Heart left ventricle (tissue), 16 donors: Measurements from ENCODE around the gene STOML1. TPM values are rescaled to one million over a fixed set of nuclear protein-coding genes. Genes with fewer than 3 reads are reported as not detected.

Experiments
- ATAC-seq, 4 donors: fragments of 200-7000 bp; cut with Tn5 transposase; one replicate each; pipeline ENCODE4 v1.9.1; 2020 to 2022; ENCODE audit warnings: moderate library complexity in 4 of 4, mild to moderate bottlenecking in 3 of 4, moderate number of reproducible peaks in 1 of 4
- DNase-seq, 5 donors: peaks; one replicate each; pipeline ENCODE4 v3.0.0-alpha.2; 2020
- H3K27ac ChIP-seq, 12 donors: fragments of 200-600 bp; sonication (generic) in 4 of 12; one replicate each; pipeline versions ENCODE4 v1.5.0 to v1.8.0; 2016 to 2022; ENCODE audit warnings: mild to moderate bottlenecking in 2 of 12
- H3K27me3 ChIP-seq, 9 donors: fragments of 200-600 bp; sonication (generic) in 2 of 9; one replicate each; pipeline versions ENCODE4 v1.5.1 to v1.8.0; 2016 to 2022; ENCODE audit warnings: mild to moderate bottlenecking in 3 of 9
- H3K36me3 ChIP-seq, 9 donors: fragments of 200-600 bp; sonication (generic) in 2 of 9; one replicate each; pipeline versions ENCODE4 v1.5.0 to v1.8.0; 2018 to 2022; ENCODE audit warnings: mild to moderate bottlenecking in 2 of 9
- H3K4me1 ChIP-seq, 12 donors: fragments of 200-600 bp; sonication (generic) in 4 of 12; one replicate each; pipeline versions ENCODE4 v1.5.0 to v1.8.0; 2016 to 2022; ENCODE audit warnings: mild to moderate bottlenecking in 3 of 12
- H3K4me3 ChIP-seq, 12 donors: fragments of 200-600 bp; sonication (generic) in 4 of 12; one replicate each; pipeline versions ENCODE4 v1.5.0 to v1.8.0; 2017 to 2022; ENCODE audit warnings: mild to moderate bottlenecking in 9 of 12, moderate library complexity in 4 of 12
- H3K9me3 ChIP-seq, 12 donors: fragments of 200-600 bp; sonication (generic) in 4 of 12; one replicate each; pipeline versions ENCODE4 v1.5.0 to v1.8.0; 2016 to 2022; ENCODE audit warnings: mild to moderate bottlenecking in 1 of 12
- CTCF ChIP-seq, 12 donors: fragments of 200-600 bp; sonication (generic) in 4 of 12; IDR thresholded peaks; one replicate each; pipeline versions ENCODE4 v1.5.0 to v1.8.0; 2018 to 2022; ENCODE audit warnings: antibody characterized with exemption in 12 of 12, mild to moderate bottlenecking in 5 of 12
- POLR2A ChIP-seq, 2 donors: fragments of 450-650 bp; IDR thresholded peaks; one replicate each; pipeline ENCODE4 v1.6.1; 2017; ENCODE audit warnings: antibody characterized with exemption in 2 of 2, mild to moderate bottlenecking in 2 of 2, moderate library complexity in 2 of 2
- WGBS, 4 donors: extraction: QIAGEN DNeasy Blood & Tissue Kit in 2 of 4; methylation state at CpG; one replicate each; pipeline versions ENCODE4 v1.1.5 to v1.1.7; 2013 to 2018; 5-methylcytosine and 5-hydroxymethylcytosine counted together
- intact Hi-C, 10 donors: fragments of 100-400 bp; cut with DNase I; formaldehyde crosslinking; loops; one replicate each; pipeline versions ENCODE4 v1.11.1 to v1.14.2; 2022
- polyA plus RNA-seq, 2 donors: library from polyadenylated mRNA; stranded (reverse); fragments of 200-250 nt; gene quantifications; one replicate each; pipeline ENCODE4 v1.2.3, GENCODE V29; 2013
- total RNA-seq, 9 donors: library from RNA; depleted of rRNA in 2 of 9; stranded (reverse); fragments of >200 nt in 2 of 9; fragmentation: NEBNext Ultra II Directional in 3 of 9; extraction: Animal tissue kit (Norgen Biotek cat#: 25700) in 3 of 9; gene quantifications; one replicate each; pipeline versions ENCODE4 v1.1.0 to v1.2.4, GENCODE V29; 2016 to 2023
- donor health status: ischemic (EF 13 %, LVEDD 7.1; RV severe dilation, severe dysfunction).
- donor health status: healthy with polysubstance abuse.
- donor health status: DM: no; HTN: yes; CAD: no.
- donor health status: DM: no; HTN: no; CAD: no.
- donor health status: ischemic (EF 25% LVEDD 6.9; RV normal size, moderate dysfunction).
- donor health status: ischemic (EF 25% LVEDD 5.7; RV mildly dilated, moderate dysfunction).
- donor health status: healthy.
- donor health status: DM: yes; HTN: yes; CAD: no.
- donor health status: ischemic (EF 35%, LVEDD 5.7; RV mildly dilated, moderate dysfunction).
- donor health status: nonischemic (EF 11% LVEDD 7.7; RV severe dilation, severe dysfunction).
- donor health status: DM: yes; HTN: yes; CAD: no.
- donor health status: PGD.
- donor health status: ischemic (EF 29% LVEDD 5.4; RV normal size, mild dysfunction).
- donor health status: nonischemic (EF 23%, LVEDD 6.1; RV moderate dilation, normal function).

Gene STOML1
- total and polyA plus RNA-seq, 11 donors = 25.0 to 41.1 (median 27.7) TPM

GRCh38 chr15:73959012-73959581, 33.0 kb downstream of the STOML1 start:
- 62 to 70% (median 68%) methylated on average over 8 of the region's 8 CpGs for WGBS, 4 donors
- Histone ChIP-seq H3K4me3 (no peak overlapping the region), H3K27ac (no peak overlapping the region), H3K27me3 (no peaks in the 10 kb centered on the region), H3K9me3 (no peaks in the 10 kb centered on the region), H3K4me1 (peaks cover 0 to 31% (median 8%) of the 10 kb centered on the region in 12 donors), H3K36me3 (no peaks in the 10 kb centered on the region)
- DNase-seq = no peak
- TF ChIP-seq POLR2A (IDR thresholded peaks at IDR 0.05) = no peak
- TF ChIP-seq CTCF (IDR thresholded peaks at IDR 0.05) = no peak
- no peak for ATAC-seq
- intact Hi-C loops = loop anchor here in 1 of 10 donors (10.0 kb wide), 1 partner anchor 64 kb away; no protein-coding TSS in a partner anchor

- Histone ChIP-seq H3K27me3 (no peaks in the 10 kb centered on the region), H3K27ac (peak overlapping the region in 1 of 12 donors; percentile 28), H3K4me3 (no peak overlapping the region), H3K4me1 (peaks cover 0 to 37% (median 19%) of the 10 kb centered on the region in 12 donors), H3K9me3 (no peaks in the 10 kb centered on the region), H3K36me3 (peaks cover 0 to 3% (median 0%) of the 10 kb centered on the region in 9 donors)
- TF ChIP-seq POLR2A (IDR thresholded peaks at IDR 0.05) (no peak), CTCF (IDR thresholded peaks at IDR 0.05) (no peak)
- 86 to 90% (median 88%) methylated on average over 2 of the region's 2 CpGs for WGBS, 4 donors
- no peak for ATAC-seq
- DNase-seq = no peak
- intact Hi-C loops = loop anchor here in 1 of 10 donors (10.0 kb wide), 1 partner anchor 63 kb away; no protein-coding TSS in a partner anchor
These were observed 34.3 kb downstream of the STOML1 start for GRCh38 chr15:73957785-73958184.

- H3K4me3 ChIP-seq = no peak overlapping the region
- no peaks in the 10 kb centered on the region for H3K27me3 ChIP-seq
- ATAC-seq (no peak), DNase-seq (no peak)
- peaks cover 0 to 42% (median 24%) of the 10 kb centered on the region in 12 donors for H3K4me1 ChIP-seq
- intact Hi-C loops = loop anchor here in 1 of 10 donors (10.0 kb wide), 1 partner anchor 62 kb away; no protein-coding TSS in a partner anchor
- peaks cover 0 to 8% (median 0%) of the 10 kb centered on the region in 9 donors for H3K36me3 ChIP-seq
- no peak for TF ChIP-seq POLR2A (IDR thresholded peaks at IDR 0.05)
- TF ChIP-seq CTCF (IDR thresholded peaks at IDR 0.05) = no peak
- H3K9me3 ChIP-seq = no peaks in the 10 kb centered on the region
- 83 to 88% (median 85%) methylated on average over 8 of the region's 8 CpGs for WGBS, 4 donors
- H3K27ac ChIP-seq = peak overlapping the region in 4 of 12 donors; percentile 28 to 57 (median 39)
These were observed 34.8 kb downstream of the STOML1 start for GRCh38 chr15:73957276-73957675.

- TF ChIP-seq POLR2A (IDR thresholded peaks at IDR 0.05) (no peak), CTCF (IDR thresholded peaks at IDR 0.05) (no peak)
- peak in 1 of 5 donors; percentile 47 for DNase-seq
- Histone ChIP-seq H3K27me3 (no peaks in the 10 kb centered on the region), H3K4me1 (peaks cover 2 to 47% (median 30%) of the 10 kb centered on the region in 12 donors), H3K4me3 (no peak overlapping the region), H3K9me3 (no peaks in the 10 kb centered on the region), H3K36me3 (peaks cover 0 to 9% (median 0%) of the 10 kb centered on the region in 9 donors), H3K27ac (peak overlapping the region in 4 of 12 donors; percentile 28 to 57 (median 39))
- whole genome bisulfite sequencing, 4 donors = 56 to 80% (median 60%) methylated on average over 9 of the region's 9 CpGs
- peak; percentile 12 to 66 (median 30) for ATAC-seq
- intact Hi-C loops = loop anchor here in 1 of 10 donors (10.0 kb wide), 1 partner anchor 62 kb away; no protein-coding TSS in a partner anchor
These were observed 35.4 kb downstream of the STOML1 start for GRCh38 chr15:73956743-73957135.
